SK-N-SH (cell line): ENCODE measurements around the gene ATP2B2.

Source experiments
- CHD2 ChIP-seq: fragments of 150-350 bp; IDR thresholded peaks from 2 replicates; pipeline ENCODE4 v1.6.1; 2018; ENCODE audit warnings: low read length; ENCODE audit not compliant: partially characterized antibody
- EZH2phosphoT487 ChIP-seq: fragments of 200-600 bp; sonication (generic); IDR thresholded peaks from 2 replicates; pipeline ENCODE4 v1.6.1; 2017; ENCODE audit warnings: low read depth, mixed run types, mild to moderate bottlenecking, antibody characterized with exemption, moderate library complexity, borderline replicate concordance
- FOXM1 ChIP-seq: IDR thresholded peaks from 2 replicates; pipeline ENCODE4 v1.4.0; 2012; ENCODE audit warnings: low read depth, mild to moderate bottlenecking
- JUND ChIP-seq: IDR thresholded peaks from 2 replicates; pipeline ENCODE4 v1.4.0; 2012
- RXRA ChIP-seq: IDR thresholded peaks from 2 replicates; pipeline ENCODE4 v1.4.0; 2012; ENCODE audit warnings: low read depth, mild to moderate bottlenecking, borderline replicate concordance
- SIN3A ChIP-seq: IDR thresholded peaks from 2 replicates; pipeline ENCODE4 v1.6.1; 2012; ENCODE audit warnings: low read depth, mild to moderate bottlenecking, low read length, moderate library complexity, borderline replicate concordance
- TF ChIP-seq, protein P1 (sequence below): IDR thresholded peaks from 2 replicates; pipeline ENCODE4 v1.6.1; 2012; ENCODE audit warnings: mild to moderate bottlenecking, low read depth, low read length, moderate library complexity
- TF ChIP-seq, protein P2 (sequence below): fragments of 200-600 bp; sonication (generic); IDR thresholded peaks from 2 replicates; pipeline ENCODE4 v1.6.1; 2017; ENCODE audit warnings: antibody characterized with exemption, mild to moderate bottlenecking, moderate library complexity
- TF ChIP-seq, protein P3 (sequence below): IDR thresholded peaks from 2 replicates; pipeline ENCODE4 v1.4.0; 2012; ENCODE audit warnings: low read depth, borderline replicate concordance

DNA sequence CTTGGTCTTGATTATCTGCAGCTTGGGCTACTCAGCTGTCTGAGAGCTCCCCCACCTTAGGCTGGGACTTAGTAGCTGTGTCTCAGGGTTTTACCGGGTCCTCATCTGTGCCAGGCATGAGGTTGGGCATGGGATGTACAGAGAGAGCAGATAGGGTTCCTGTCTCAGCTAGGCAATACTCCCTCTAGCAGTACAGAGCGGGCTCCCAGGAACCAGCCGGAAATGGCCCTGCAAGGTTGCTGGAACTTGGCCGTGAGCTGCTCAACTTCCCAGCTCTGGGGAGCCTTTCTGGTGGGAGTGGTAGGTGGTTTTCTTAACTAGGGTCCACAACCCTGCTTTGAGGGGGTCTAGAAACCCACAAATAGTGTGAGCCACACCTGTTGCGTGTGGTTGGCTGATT lies 58.3 kb downstream of the ATP2B2 start:
- TF ChIP-seq, protein P1, sequence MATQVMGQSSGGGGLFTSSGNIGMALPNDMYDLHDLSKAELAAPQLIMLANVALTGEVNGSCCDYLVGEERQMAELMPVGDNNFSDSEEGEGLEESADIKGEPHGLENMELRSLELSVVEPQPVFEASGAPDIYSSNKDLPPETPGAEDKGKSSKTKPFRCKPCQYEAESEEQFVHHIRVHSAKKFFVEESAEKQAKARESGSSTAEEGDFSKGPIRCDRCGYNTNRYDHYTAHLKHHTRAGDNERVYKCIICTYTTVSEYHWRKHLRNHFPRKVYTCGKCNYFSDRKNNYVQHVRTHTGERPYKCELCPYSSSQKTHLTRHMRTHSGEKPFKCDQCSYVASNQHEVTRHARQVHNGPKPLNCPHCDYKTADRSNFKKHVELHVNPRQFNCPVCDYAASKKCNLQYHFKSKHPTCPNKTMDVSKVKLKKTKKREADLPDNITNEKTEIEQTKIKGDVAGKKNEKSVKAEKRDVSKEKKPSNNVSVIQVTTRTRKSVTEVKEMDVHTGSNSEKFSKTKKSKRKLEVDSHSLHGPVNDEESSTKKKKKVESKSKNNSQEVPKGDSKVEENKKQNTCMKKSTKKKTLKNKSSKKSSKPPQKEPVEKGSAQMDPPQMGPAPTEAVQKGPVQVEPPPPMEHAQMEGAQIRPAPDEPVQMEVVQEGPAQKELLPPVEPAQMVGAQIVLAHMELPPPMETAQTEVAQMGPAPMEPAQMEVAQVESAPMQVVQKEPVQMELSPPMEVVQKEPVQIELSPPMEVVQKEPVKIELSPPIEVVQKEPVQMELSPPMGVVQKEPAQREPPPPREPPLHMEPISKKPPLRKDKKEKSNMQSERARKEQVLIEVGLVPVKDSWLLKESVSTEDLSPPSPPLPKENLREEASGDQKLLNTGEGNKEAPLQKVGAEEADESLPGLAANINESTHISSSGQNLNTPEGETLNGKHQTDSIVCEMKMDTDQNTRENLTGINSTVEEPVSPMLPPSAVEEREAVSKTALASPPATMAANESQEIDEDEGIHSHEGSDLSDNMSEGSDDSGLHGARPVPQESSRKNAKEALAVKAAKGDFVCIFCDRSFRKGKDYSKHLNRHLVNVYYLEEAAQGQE, result no peak
- no peak for TF ChIP-seq JUND
- TF ChIP-seq FOXM1, result no peak
- TF ChIP-seq, protein P2, sequence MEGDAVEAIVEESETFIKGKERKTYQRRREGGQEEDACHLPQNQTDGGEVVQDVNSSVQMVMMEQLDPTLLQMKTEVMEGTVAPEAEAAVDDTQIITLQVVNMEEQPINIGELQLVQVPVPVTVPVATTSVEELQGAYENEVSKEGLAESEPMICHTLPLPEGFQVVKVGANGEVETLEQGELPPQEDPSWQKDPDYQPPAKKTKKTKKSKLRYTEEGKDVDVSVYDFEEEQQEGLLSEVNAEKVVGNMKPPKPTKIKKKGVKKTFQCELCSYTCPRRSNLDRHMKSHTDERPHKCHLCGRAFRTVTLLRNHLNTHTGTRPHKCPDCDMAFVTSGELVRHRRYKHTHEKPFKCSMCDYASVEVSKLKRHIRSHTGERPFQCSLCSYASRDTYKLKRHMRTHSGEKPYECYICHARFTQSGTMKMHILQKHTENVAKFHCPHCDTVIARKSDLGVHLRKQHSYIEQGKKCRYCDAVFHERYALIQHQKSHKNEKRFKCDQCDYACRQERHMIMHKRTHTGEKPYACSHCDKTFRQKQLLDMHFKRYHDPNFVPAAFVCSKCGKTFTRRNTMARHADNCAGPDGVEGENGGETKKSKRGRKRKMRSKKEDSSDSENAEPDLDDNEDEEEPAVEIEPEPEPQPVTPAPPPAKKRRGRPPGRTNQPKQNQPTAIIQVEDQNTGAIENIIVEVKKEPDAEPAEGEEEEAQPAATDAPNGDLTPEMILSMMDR, result no peak
- TF ChIP-seq SIN3A, result no peak
- TF ChIP-seq RXRA, result no peak
- no peak for TF ChIP-seq EZH2phosphoT487
- TF ChIP-seq, protein P3, sequence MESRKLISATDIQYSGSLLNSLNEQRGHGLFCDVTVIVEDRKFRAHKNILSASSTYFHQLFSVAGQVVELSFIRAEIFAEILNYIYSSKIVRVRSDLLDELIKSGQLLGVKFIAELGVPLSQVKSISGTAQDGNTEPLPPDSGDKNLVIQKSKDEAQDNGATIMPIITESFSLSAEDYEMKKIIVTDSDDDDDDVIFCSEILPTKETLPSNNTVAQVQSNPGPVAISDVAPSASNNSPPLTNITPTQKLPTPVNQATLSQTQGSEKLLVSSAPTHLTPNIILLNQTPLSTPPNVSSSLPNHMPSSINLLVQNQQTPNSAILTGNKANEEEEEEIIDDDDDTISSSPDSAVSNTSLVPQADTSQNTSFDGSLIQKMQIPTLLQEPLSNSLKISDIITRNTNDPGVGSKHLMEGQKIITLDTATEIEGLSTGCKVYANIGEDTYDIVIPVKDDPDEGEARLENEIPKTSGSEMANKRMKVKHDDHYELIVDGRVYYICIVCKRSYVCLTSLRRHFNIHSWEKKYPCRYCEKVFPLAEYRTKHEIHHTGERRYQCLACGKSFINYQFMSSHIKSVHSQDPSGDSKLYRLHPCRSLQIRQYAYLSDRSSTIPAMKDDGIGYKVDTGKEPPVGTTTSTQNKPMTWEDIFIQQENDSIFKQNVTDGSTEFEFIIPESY, result no peak
- TF ChIP-seq CHD2, result no peak
